K562 (cell line): ENCODE results near the gene RGS14. TPM values are rescaled to one million over a fixed set of nuclear protein-coding genes. Genes with fewer than 3 reads are reported as not detected.

Source experiments
- CLOCK ChIP-seq: fragments of 250-450 bp; sonication (Bioruptor Pico); IDR thresholded peaks from 2 replicates; pipeline ENCODE4 v1.4.0; 2020; ENCODE audit warnings: mild to moderate bottlenecking, moderate library complexity, borderline replicate concordance
- EP300 ChIP-seq: IDR thresholded peaks from 2 replicates; pipeline ENCODE4 v1.6.1; 2012; ENCODE audit warnings: low read length, improper control_type of control experiment
- GTF2B ChIP-seq: IDR thresholded peaks from 2 replicates; pipeline ENCODE4 v1.6.1; 2011; ENCODE audit not compliant: insufficient read length; ENCODE audit errors: extremely low read depth
- MGA ChIP-seq: fragments of 450-650 bp; IDR thresholded peaks from 2 replicates; pipeline ENCODE4 v1.6.1; 2016; ENCODE audit warnings: mild to moderate bottlenecking, moderate library complexity
- NFATC3 ChIP-seq: fragments of 450-650 bp; IDR thresholded peaks from 2 replicates; pipeline ENCODE4 v1.6.1; 2017; ENCODE audit warnings: mild to moderate bottlenecking
- SRSF1 ChIP-seq: fragments of 200-400 bp; formaldehyde crosslinking; IDR thresholded peaks from 2 replicates; pipeline ENCODE4 v1.6.1; 2017; ENCODE audit warnings: mild to moderate bottlenecking, low read depth, low read length, moderate library complexity
- TCFL5 ChIP-seq: fragments of 250-450 bp; sonication (Bioruptor Pico); conservative IDR thresholded peaks from 2 replicates; pipeline ENCODE4 v1.6.1; 2021; ENCODE audit warnings: mild to moderate bottlenecking, moderate library complexity, matching md5 sums
- THRAP3 ChIP-seq: fragments of 450-650 bp; IDR thresholded peaks from 2 replicates; pipeline ENCODE4 v1.6.1; 2016; ENCODE audit warnings: mild to moderate bottlenecking, inconsistent platforms, borderline replicate concordance
- USF2 ChIP-seq: sonication (generic); formaldehyde crosslinking; IDR thresholded peaks from 2 replicates; pipeline ENCODE4 v1.5.0; 2020; ENCODE audit warnings: missing genetic modification reagents
- ZC3H4 ChIP-seq: sonication (generic); formaldehyde crosslinking; IDR thresholded peaks from 2 replicates; pipeline ENCODE4 v1.9.0; 2021; ENCODE audit warnings: missing genetic modification reagents, borderline replicate concordance
- polyA plus RNA-seq, 8 experiments: library from polyadenylated mRNA; depleted of rRNA in 4 of 8; stranded (reverse) in 5 of 8; unstranded in 3 of 8; fragments of >200 nt; fragmentation: Nextera tagmentation in 2 of 8; fragmentation: Illumina TruSeq in 1 of 8; extraction: Ambion mirVana in 2 of 8; extraction: Trizol in 1 of 8; gene quantifications; 2 replicates each; pipeline versions ENCODE4 v1.2.1 to v1.2.3, GENCODE V29; 2011 to 2014; ENCODE audit warnings: inconsistent platforms in 1 of 8, missing spikeins in 1 of 8
- total RNA-seq, 7 experiments: library from RNA; depleted of rRNA in 6 of 7; stranded (reverse); fragments of >200 nt in 6 of 7; fragmentation: Illumina TruSeq in 2 of 7; extraction: Trizol in 2 of 7; gene quantifications; 2 replicates each; pipeline versions ENCODE4 v1.2.1 to v1.2.3, GENCODE V29; 2011 to 2021; ENCODE audit warnings: low replicate concordance in 1 of 7

Gene RGS14
- total and polyA plus RNA-seq, 9 of the 15 experiments (the other 6 are each of a cell fraction or from before 2014, with no cell fraction given): 0.28 to 75.9 (median 34.5) TPM

- TF ChIP-seq ZC3H4 (CRISPR knock-in tag) (no peak), CLOCK (CRISPR knock-in tag) (no peak), USF2 (CRISPR knock-in tag) (peak; percentile 80), EP300 (no peak), THRAP3 (no peak), GTF2B (no peak), NFATC3 (no peak), MGA (peak; percentile 77), SRSF1 (no peak), TCFL5 (CRISPR knock-in tag) (no peak)
- TF ChIP-seq, all 486 proteins: peak for 10
Observed at GRCh38 chr5:177355868-177356168, 1.9 kb upstream of the RGS14 start (continued).
